Peyer's patch (tissue), 4 donors: ENCODE measurements around the gene LCN2. TPM values are rescaled to one million over a fixed set of nuclear protein-coding genes. Genes with fewer than 3 reads are reported as not detected.

Experiments used
- DNase-seq, 3 donors: peaks; one replicate each; pipeline ENCODE4 v3.0.0-alpha.2; 2017 to 2019
- H3K27ac ChIP-seq, 4 donors: fragments of 200-600 bp; sonication (generic); one replicate each; pipeline ENCODE4 v1.5.1; 2016 to 2019
- H3K27me3 ChIP-seq, 2 donors: fragments of 200-600 bp; sonication (generic); one replicate each; pipeline ENCODE4 v1.5.1; 2019
- H3K36me3 ChIP-seq, 3 donors: fragments of 200-600 bp; sonication (generic); one replicate each; pipeline ENCODE4 v1.5.1; 2016 to 2019
- H3K4me1 ChIP-seq, 4 donors: fragments of 200-600 bp; sonication (generic); one replicate each; pipeline ENCODE4 v1.5.1; 2016 to 2019
- H3K4me3 ChIP-seq, 4 donors: fragments of 200-600 bp; sonication (generic); 1 replicate in 3 of 4; 2 replicates in 1 of 4; pipeline ENCODE4 v1.5.1; 2016 to 2019; ENCODE audit warnings: mild to moderate bottlenecking in 1 of 4
- H3K9me3 ChIP-seq, 4 donors: fragments of 200-600 bp; sonication (generic); one replicate each; pipeline ENCODE4 v1.5.1; 2016 to 2019; ENCODE audit warnings: mild to moderate bottlenecking in 1 of 4
- CTCF ChIP-seq, 6 experiments: fragments of 450-650 bp in 4 of 6; fragments of 200-600 bp in 2 of 6; sonication (generic) in 1 of 6; IDR thresholded peaks; one replicate each; pipeline ENCODE4 v1.5.1; 2017 to 2019; ENCODE audit warnings: antibody characterized with exemption in 6 of 6, mild to moderate bottlenecking in 3 of 6, moderate library complexity in 1 of 6
- POLR2A ChIP-seq, 2 donors: fragments of 450-650 bp; IDR thresholded peaks; one replicate each; pipeline ENCODE4 v1.5.1; 2017; ENCODE audit warnings: antibody characterized with exemption in 2 of 2, mild to moderate bottlenecking in 2 of 2, moderate library complexity in 2 of 2
- total RNA-seq, 4 donors: library from RNA; depleted of rRNA; stranded (reverse); fragments of >200 nt; gene quantifications; one replicate each; pipeline ENCODE4 v1.1.0, GENCODE V29; 2016

LCN2 gene
- total RNA-seq, 4 donors from 2014 or later: 1.9 to 191 (median 37.1) TPM

DNA sequence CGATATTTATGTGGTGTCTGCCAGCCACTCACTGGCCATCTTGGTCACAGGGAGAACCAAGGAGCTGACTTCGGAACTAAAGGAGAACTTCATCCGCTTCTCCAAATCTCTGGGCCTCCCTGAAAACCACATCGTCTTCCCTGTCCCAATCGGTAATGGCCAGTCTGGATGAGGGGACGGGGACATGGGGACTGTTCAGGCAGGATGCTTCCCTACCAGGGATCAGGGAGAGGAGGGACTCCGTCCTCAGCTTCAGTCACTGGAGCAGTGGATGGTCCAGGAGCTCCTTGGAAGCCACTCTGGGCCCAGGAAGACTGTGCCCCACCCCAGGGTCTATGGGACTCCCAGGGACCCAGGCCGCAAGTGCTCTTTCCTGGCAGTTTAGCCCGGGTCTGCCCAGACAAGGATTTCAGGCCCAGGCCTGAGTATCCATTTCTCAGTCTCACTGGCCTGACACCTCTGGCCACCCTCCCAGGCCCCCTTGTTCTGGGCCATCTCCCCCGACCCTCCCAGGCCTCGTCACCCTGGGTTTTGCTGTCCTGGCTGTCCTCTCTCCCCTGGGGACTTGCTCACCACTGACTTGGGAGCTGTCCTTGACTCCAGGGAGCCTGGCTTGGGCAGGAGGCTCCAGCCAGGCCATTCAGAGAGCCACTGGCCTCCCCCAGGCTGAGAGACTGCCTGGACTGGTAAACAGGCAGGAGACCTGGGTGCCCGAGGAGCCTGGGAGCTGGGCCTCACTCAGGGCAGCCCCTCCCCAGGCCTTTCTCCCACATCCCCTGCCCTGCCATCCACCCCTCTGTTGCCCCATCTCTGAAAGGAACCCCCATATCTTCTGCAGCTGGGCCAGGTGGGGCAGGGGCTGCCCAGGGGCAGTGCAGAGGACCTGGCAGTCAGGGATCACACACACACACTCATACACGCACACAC is 3.1 kb downstream of the LCN2 start:
- Histone ChIP-seq H3K9me3 (no peaks in the 10 kb centered on the region), H3K4me3 (no peak overlapping the region), H3K27ac (no peak overlapping the region), H3K36me3 (no peaks in the 10 kb centered on the region), H3K27me3 (no peaks in the 10 kb centered on the region), H3K4me1 (peaks cover 0 to 13% (median 2%) of the 10 kb centered on the region in 4 donors)
- peak in 2 of 3 donors; percentile 19 to 22 for DNase-seq
- TF ChIP-seq POLR2A (IDR thresholded peaks at IDR 0.05) (no peak), CTCF (IDR thresholded peaks at IDR 0.05) (no peak)

GRCh38 chr9:128153060-128153946 is 4.0 kb downstream of the LCN2 start:
- H3K27me3 ChIP-seq: no peaks in the 10 kb centered on the region
- no peaks in the 10 kb centered on the region for H3K9me3 ChIP-seq
- no peak for TF ChIP-seq POLR2A (IDR thresholded peaks at IDR 0.05)
- no peak for TF ChIP-seq CTCF (IDR thresholded peaks at IDR 0.05)
- no peaks in the 10 kb centered on the region for H3K36me3 ChIP-seq
- DNase-seq: peak in 1 of 3 donors; percentile 37
- H3K27ac ChIP-seq: no peak overlapping the region
- H3K4me3 ChIP-seq: no peak overlapping the region
- H3K4me1 ChIP-seq: peaks cover 0 to 13% (median 2%) of the 10 kb centered on the region in 4 donors

GRCh38 chr9:128153947-128154695 is 4.9 kb downstream of the LCN2 start:
- no peaks in the 10 kb centered on the region for H3K27me3 ChIP-seq
- no peak overlapping the region for H3K27ac ChIP-seq
- no peaks in the 10 kb centered on the region for H3K36me3 ChIP-seq
- TF ChIP-seq POLR2A (IDR thresholded peaks at IDR 0.05) (no peak), CTCF (IDR thresholded peaks at IDR 0.05) (no peak)
- H3K9me3 ChIP-seq: no peaks in the 10 kb centered on the region
- H3K4me1 ChIP-seq: peaks cover 0 to 7% (median 0%) of the 10 kb centered on the region in 4 donors
- no peak overlapping the region for H3K4me3 ChIP-seq
- DNase-seq: peak in 1 of 3 donors; percentile 31

GRCh38 chr9:128155736-128156500 is 6.7 kb downstream of the LCN2 start:
- Histone ChIP-seq H3K27ac (no peak overlapping the region), H3K9me3 (no peaks in the 10 kb centered on the region), H3K36me3 (no peaks in the 10 kb centered on the region), H3K4me1 (no peaks in the 10 kb centered on the region), H3K27me3 (no peaks in the 10 kb centered on the region), H3K4me3 (no peak overlapping the region)
- no peak for TF ChIP-seq CTCF (IDR thresholded peaks at IDR 0.05)
- no peak for TF ChIP-seq POLR2A (IDR thresholded peaks at IDR 0.05)
- DNase-seq: peak in 1 of 3 donors; percentile 12
